CD14-positive monocyte (primary cell): ENCODE results near the gene TXNDC11. TPM values are rescaled to one million over a fixed set of nuclear protein-coding genes. Genes with fewer than 3 reads are reported as not detected.

Source experiments
- DNase-seq, 3 donors: peaks; one replicate each; pipeline ENCODE4 v3.0.0-alpha.2; 2011 to 2022
- H2AFZ ChIP-seq: 2 replicates; pipeline ENCODE4 v1.6.0; 2012; ENCODE audit warnings: mild to moderate bottlenecking, low read depth, low read length, inconsistent platforms; ENCODE audit not compliant: insufficient read depth, poor library complexity, severe bottlenecking
- H3K27ac ChIP-seq, 2 donors: 1 replicate in 1 of 2; 2 replicates in 1 of 2; pipeline ENCODE4 v1.5.1; 2012 to 2013; ENCODE audit warnings: low read length in 2 of 2, control low read depth in 1 of 2, inconsistent platforms in 1 of 2, low read depth in 1 of 2, mild to moderate bottlenecking in 1 of 2
- H3K27me3 ChIP-seq, 2 donors: one replicate each; pipeline versions ENCODE4 v1.6.0 to v1.6.1; 2011 to 2013; ENCODE audit warnings: low read length in 2 of 2; ENCODE audit not compliant: control insufficient read depth in 2 of 2, insufficient read depth in 2 of 2
- H3K36me3 ChIP-seq, 2 donors: replicated peaks in 1 of 2; 1 replicate in 1 of 2; 2 replicates in 1 of 2; pipeline versions ENCODE4 v1.5.1 to v1.6.1; 2012 to 2013; ENCODE audit warnings: low read length in 2 of 2, control low read depth in 1 of 2, inconsistent platforms in 1 of 2, mild to moderate bottlenecking in 1 of 2; ENCODE audit not compliant: insufficient read depth in 2 of 2, control insufficient read depth in 1 of 2
- H3K4me1 ChIP-seq, 2 donors: 1 replicate in 1 of 2; 2 replicates in 1 of 2; pipeline versions ENCODE4 v1.5.1 to v1.6.1; 2012 to 2013; ENCODE audit warnings: low read length in 2 of 2, control low read depth in 1 of 2, inconsistent platforms in 1 of 2, mild to moderate bottlenecking in 1 of 2, moderate library complexity in 1 of 2; ENCODE audit not compliant: insufficient read depth in 2 of 2, control insufficient read depth in 1 of 2
- H3K4me2 ChIP-seq: replicated peaks from 2 replicates; pipeline ENCODE3; 2012; ENCODE audit warnings: low read length, moderate library complexity, mild to moderate bottlenecking; ENCODE audit not compliant: poor library complexity, severe bottlenecking; ENCODE audit errors: extremely low read depth
- H3K4me3 ChIP-seq, 3 experiments: fragments of 200-600 bp in 1 of 3; sonication (generic) in 1 of 3; replicated peaks in 1 of 3; 1 replicate in 2 of 3; 2 replicates in 1 of 3; pipeline ENCODE4 v1.5.1; 2011 to 2013; ENCODE audit warnings: low read length in 3 of 3, mild to moderate bottlenecking in 3 of 3, control low read depth in 2 of 3, low read depth in 2 of 3, inconsistent platforms in 1 of 3, moderate library complexity in 1 of 3
- H3K79me2 ChIP-seq: 2 replicates; pipeline ENCODE4 v1.6.0; 2012; ENCODE audit warnings: mild to moderate bottlenecking, control low read depth, inconsistent platforms, low read length, moderate library complexity; ENCODE audit not compliant: insufficient read depth
- H3K9ac ChIP-seq: 2 replicates; pipeline ENCODE4 v1.6.0; 2017; ENCODE audit warnings: low read length, mild to moderate bottlenecking; ENCODE audit not compliant: insufficient read depth, poor library complexity, severe bottlenecking
- H3K9me3 ChIP-seq, 2 donors: replicated peaks in 1 of 2; 1 replicate in 1 of 2; 2 replicates in 1 of 2; pipeline versions ENCODE4 v1.5.1 to v1.6.1; 2012 to 2013; ENCODE audit warnings: low read length in 2 of 2, control low read depth in 1 of 2; ENCODE audit not compliant: control insufficient read depth in 1 of 2, insufficient read depth in 1 of 2
- H4K20me1 ChIP-seq: 2 replicates; pipeline ENCODE4 v1.6.0; 2012; ENCODE audit warnings: mild to moderate bottlenecking, low read length, control low read depth, moderate library complexity; ENCODE audit not compliant: insufficient read depth
- H3K27ac Mint-ChIP-seq, 7 donors: one replicate each; pipeline ENCODE4 v1.8.0; 2020; ENCODE audit warnings: mild to moderate bottlenecking in 7 of 7, mixed read lengths in 7 of 7, moderate library complexity in 6 of 7, inconsistent platforms in 2 of 7
- H3K27me3 Mint-ChIP-seq, 3 donors: one replicate each; pipeline ENCODE4 v1.8.0; 2021 to 2022; ENCODE audit warnings: low read depth in 3 of 3, mild to moderate bottlenecking in 3 of 3, mixed read lengths in 3 of 3, moderate library complexity in 3 of 3, inconsistent platforms in 1 of 3
- H3K36me3 Mint-ChIP-seq, 2 donors: one replicate each; pipeline ENCODE4 v1.8.0; 2020; ENCODE audit warnings: mixed read lengths in 2 of 2, inconsistent platforms in 1 of 2, mild to moderate bottlenecking in 1 of 2
- H3K4me1 Mint-ChIP-seq: one replicate; pipeline ENCODE4 v1.8.0; 2020; ENCODE audit warnings: mild to moderate bottlenecking, mixed read lengths
- H3K4me3 Mint-ChIP-seq, 2 donors: one replicate each; pipeline ENCODE4 v1.8.0; 2020; ENCODE audit warnings: mild to moderate bottlenecking in 2 of 2, mixed read lengths in 2 of 2, moderate library complexity in 1 of 2
- H3K9me3 Mint-ChIP-seq, 7 donors: one replicate each; pipeline ENCODE4 v1.8.0; 2020 to 2022; ENCODE audit warnings: mixed read lengths in 7 of 7, mild to moderate bottlenecking in 6 of 7, moderate library complexity in 6 of 7, inconsistent platforms in 2 of 7
- CTCF ChIP-seq: fragments of 200-600 bp; IDR thresholded peaks from one replicate; pipeline ENCODE4 v1.8.0; 2022; ENCODE audit warnings: antibody characterized with exemption, mild to moderate bottlenecking
- WGBS: methylation state at CpG from one replicate; pipeline ENCODE4 v1.1.5; 2013; ENCODE audit warnings: missing lambda C conversion rate; ENCODE audit not compliant: insufficient coverage; 5-methylcytosine and 5-hydroxymethylcytosine counted together
- intact Hi-C, 2 donors: fragments of 100-400 bp; cut with micrococcal nuclease; formaldehyde crosslinking; loops; one replicate each; pipeline versions ENCODE4 v1.15.0 to v1.15.1; 2023
- polyA plus RNA-seq, 3 donors: library from polyadenylated mRNA; depleted of rRNA in 1 of 3; unstranded in 2 of 3; stranded (reverse) in 1 of 3; fragments of 300-500 nt in 2 of 3; fragments of >200 nt in 1 of 3; fragmentation: Illumina TruSeq in 2 of 3; gene quantifications; 1 replicate in 2 of 3; 2 replicates in 1 of 3; pipeline ENCODE4 v1.2.3, GENCODE V29; 2012 to 2021

Gene TXNDC11
- polyA plus RNA-seq, 3 donors, result 32.9 to 60.0 (median 40.6) TPM

DNA sequence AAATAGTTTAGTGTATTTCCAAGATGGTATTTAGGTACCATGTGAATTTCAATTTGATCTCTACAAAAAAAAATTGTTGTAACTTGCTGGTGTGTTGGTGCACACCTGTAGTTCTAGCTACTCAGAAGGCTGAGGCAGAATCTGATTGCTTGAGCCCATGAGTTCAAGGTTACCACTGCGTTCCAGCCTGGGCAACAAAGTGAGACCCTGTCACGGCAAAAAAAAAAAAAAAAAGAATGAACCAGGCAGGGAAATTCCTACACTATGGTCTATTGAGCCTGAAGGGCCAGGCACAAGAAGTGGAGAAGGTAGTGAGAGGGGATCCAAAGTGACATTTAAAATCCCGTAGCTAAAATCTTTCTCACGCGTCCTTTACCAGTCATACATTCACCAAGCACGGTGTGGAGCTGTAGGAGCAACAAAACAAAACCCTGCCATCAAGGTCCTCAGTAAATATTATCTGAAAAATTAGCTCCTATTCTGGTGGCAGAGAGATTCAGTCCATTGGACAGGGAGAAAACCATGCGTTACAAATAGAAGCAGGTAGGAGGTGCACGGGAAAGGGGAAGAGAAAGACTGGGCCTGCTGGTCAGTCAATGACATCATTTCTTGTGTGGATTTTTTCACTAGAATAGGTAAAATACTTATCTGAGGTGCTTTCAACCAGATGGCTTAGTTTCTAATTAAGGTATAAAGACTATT lies 27.3 kb downstream of the TXNDC11 start:
- Histone ChIP-seq H4K20me1 (peaks cover 53% of the 10 kb centered on the region), H3K4me2 (no peak overlapping the region), H3K36me3 (peaks cover 51 to 89% of the 10 kb centered on the region in 2 donors), H3K9me3 (no peaks in the 10 kb centered on the region), H3K27me3 (no peaks in the 10 kb centered on the region), H3K4me3 (no peak overlapping the region), H3K4me1 (no peaks in the 10 kb centered on the region), H3K27ac (no peak overlapping the region), H2AFZ (no peak overlapping the region), H3K79me2 (peaks cover 29% of the 10 kb centered on the region), H3K9ac (no peak overlapping the region)
- no peak for DNase-seq
- intact Hi-C loops, result loop anchor here (5.0 to 10.0 kb wide), 2 partner anchors 318 to 751 kb away; no protein-coding TSS in a partner anchor
- H3K27me3 Mint-ChIP-seq, result peaks cover 0 to 2% (median 0%) of the 10 kb centered on the region in 3 donors
- WGBS, result 72% methylated on average over 3 of the region's 8 CpGs
- peaks cover 69 to 89% of the 10 kb centered on the region in 2 donors for H3K36me3 Mint-ChIP-seq
- no peaks in the 10 kb centered on the region for H3K9me3 Mint-ChIP-seq
- H3K4me3 Mint-ChIP-seq, result no peak overlapping the region
- no peak for TF ChIP-seq CTCF
- peak overlapping the region in 3 of 7 donors; percentile 15 to 69 (median 57) for H3K27ac Mint-ChIP-seq
- peaks cover 3% of the 10 kb centered on the region for H3K4me1 Mint-ChIP-seq

DNA sequence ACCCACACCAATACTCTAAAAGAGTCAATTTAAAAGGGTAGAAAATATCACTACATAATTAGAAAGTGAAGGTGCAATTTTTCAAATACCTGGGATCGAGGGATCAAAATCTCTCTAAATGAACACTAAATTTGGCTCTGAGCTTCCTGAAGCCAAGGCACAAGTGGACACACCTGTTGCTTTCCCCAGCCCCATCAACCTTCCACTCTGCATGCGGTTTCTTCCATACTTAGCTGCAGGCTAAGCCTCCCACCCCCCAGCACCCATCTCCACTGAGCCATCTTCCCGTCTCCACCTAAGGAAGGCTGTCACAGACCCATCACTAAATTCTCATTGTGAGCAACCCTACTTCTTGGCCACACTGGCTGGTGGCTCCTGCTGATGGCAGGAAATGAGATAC lies 30.5 kb downstream of the TXNDC11 start:
- Histone ChIP-seq H3K79me2 (peaks cover 26% of the 10 kb centered on the region), H3K9ac (no peak overlapping the region), H3K4me2 (no peak overlapping the region), H3K4me3 (no peak overlapping the region), H3K9me3 (no peaks in the 10 kb centered on the region), H3K4me1 (no peaks in the 10 kb centered on the region), H2AFZ (no peak overlapping the region), H3K27ac (no peak overlapping the region), H3K27me3 (no peaks in the 10 kb centered on the region), H3K36me3 (peaks cover 40 to 92% of the 10 kb centered on the region in 2 donors), H4K20me1 (peaks cover 35% of the 10 kb centered on the region)
- peaks cover 73 to 95% of the 10 kb centered on the region in 2 donors for H3K36me3 Mint-ChIP-seq
- WGBS, result 92% methylated on average over 3 of the region's 3 CpGs
- no peaks in the 10 kb centered on the region for H3K9me3 Mint-ChIP-seq
- H3K27me3 Mint-ChIP-seq, result peaks cover 0 to 2% (median 0%) of the 10 kb centered on the region in 3 donors
- H3K4me1 Mint-ChIP-seq, result peaks cover 3% of the 10 kb centered on the region
- TF ChIP-seq CTCF, result no peak
- intact Hi-C loops, result loop anchor here (2.0 to 10.0 kb wide), 4 partner anchors 179 to 747 kb away; no protein-coding TSS in a partner anchor
- DNase-seq, result no peak
- H3K27ac Mint-ChIP-seq, result peak overlapping the region in 3 of 7 donors; percentile 13 to 79 (median 60)
- no peak overlapping the region for H3K4me3 Mint-ChIP-seq
